ENCODE results near the gene SIRT1. TPM values are rescaled to one million over a fixed set of nuclear protein-coding genes. Genes with fewer than 3 reads are reported as not detected.
"Not testable (repeated sequence)": the region's sequence is repeated elsewhere in the genome, so short reads cannot be mapped to it uniquely, and the experiment has no call there.

The SIRT1 gene
- 10 to 100 TPM; 12.5 to 23.8 (median 20.7) TPM for total RNA-seq

GRCh38 chr10:67884313-67884841, at the start of gene SIRT1:
SIRT1 (plus strand) TSS chr10:67884656; CDS start chr10:67884722, 66 bp downstream.
- Histone ChIP-seq H3K4me1 (peaks cover 0 to 38% (median 11%) of the 10 kb centered on the region in 4 donors), H3K27me3 (no peaks in the 10 kb centered on the region), H3K27ac (peak within 1 kb of the TSS; percentile 94 to 98 (median 96)), H3K36me3 (peaks cover 0 to 25% (median 7%) of the 10 kb centered on the region in 4 donors), H3K9me3 (no peaks in the 10 kb centered on the region), H3K4me3 (peak within 1 kb of the TSS; percentile 63 to 84 (median 78))
- TF ChIP-seq POLR2A (IDR thresholded peaks at IDR 0.05): peak; percentile 93
- peak; percentile 97 to 99 (median 99) for TF ChIP-seq POLR2AphosphoS5 (IDR thresholded peaks at IDR 0.05)
- no peak for TF ChIP-seq CTCF (IDR thresholded peaks at IDR 0.05)
- TF ChIP-seq EP300 (IDR thresholded peaks at IDR 0.05; ENCODE audit: low read depth): no peak
- peak; percentile 98 for DNase-seq
- intact Hi-C loops (cut with DNase I; ENCODE audit: low total_unique reads): no loop called here
- in situ Hi-C loops (cut with MboI; ENCODE audit: low pct_ligation_motif_present in 1 of 4, low pct_unique_long_range_greater_than_20kb in 1 of 4, low sequenced_read_pairs in 3 of 4): loop anchor here in 1 of 4 donors (25.0 kb wide), 1 partner anchor 178 kb away; no protein-coding TSS in a partner anchor
- WGBS, 2 donors (ENCODE audit: low coverage in 1 of 2): 0% methylated on average over 15 of the region's 62 CpGs; no CpG with 5 or more reads in 1 of the 2 donors

GRCh38 chr10:67835541-67836394, 48.7 kb upstream of the SIRT1 start:
- not testable (repeated sequence) for DNase-seq
- 61 to 65% methylated on average over 2 to 6 of the region's 6 CpGs for WGBS, 2 donors (ENCODE audit: low coverage in 1 of 2)

GRCh38 chr10:67836488-67836887, 48.0 kb upstream of the SIRT1 start:
- Histone ChIP-seq H3K4me3 (no peak overlapping the region), H3K4me1 (no peaks in the 10 kb centered on the region), H3K27ac (no peak overlapping the region), H3K27me3 (no peaks in the 10 kb centered on the region), H3K36me3 (no peaks in the 10 kb centered on the region), H3K9me3 (no peaks in the 10 kb centered on the region)
- TF ChIP-seq POLR2A (IDR thresholded peaks at IDR 0.05) (no peak), CTCF (IDR thresholded peaks at IDR 0.05) (no peak), POLR2AphosphoS5 (IDR thresholded peaks at IDR 0.05) (no peak), EP300 (IDR thresholded peaks at IDR 0.05; ENCODE audit: low read depth) (no peak)
- WGBS, 2 donors (ENCODE audit: low coverage in 1 of 2): 39 to 49% methylated on average over 2 of the region's 2 CpGs
- DNase-seq: no peak
- intact Hi-C loops (cut with DNase I; ENCODE audit: low total_unique reads) (no loop called here), in situ Hi-C loops (cut with MboI; ENCODE audit: low pct_ligation_motif_present in 1 of 4, low pct_unique_long_range_greater_than_20kb in 1 of 4, low sequenced_read_pairs in 3 of 4) (no loop called here)

More at GRCh38 chr10:67835541-67836394, 48.7 kb upstream of the SIRT1 start:
- in situ Hi-C loops (cut with MboI; ENCODE audit: low pct_ligation_motif_present in 1 of 4, low pct_unique_long_range_greater_than_20kb in 1 of 4, low sequenced_read_pairs in 3 of 4); H3K27me3 ChIP-seq; H3K4me1 ChIP-seq; H3K36me3 ChIP-seq; H3K4me3 ChIP-seq; H3K27ac ChIP-seq; H3K9me3 ChIP-seq; intact Hi-C loops (cut with DNase I; ENCODE audit: low total_unique reads): not testable (repeated sequence)

- no peaks in the 10 kb centered on the region for H3K4me1 ChIP-seq
- H3K36me3 ChIP-seq: no peaks in the 10 kb centered on the region
- no peaks in the 10 kb centered on the region for H3K27me3 ChIP-seq
- H3K4me3 ChIP-seq: peak overlapping the region in 2 of 4 donors; percentile 6 to 19
- TF ChIP-seq POLR2A (IDR thresholded peaks at IDR 0.05) (no peak), CTCF (IDR thresholded peaks at IDR 0.05) (no peak), EP300 (IDR thresholded peaks at IDR 0.05; ENCODE audit: low read depth) (no peak), POLR2AphosphoS5 (IDR thresholded peaks at IDR 0.05) (no peak)
- WGBS, 2 donors (ENCODE audit: low coverage in 1 of 2): 71 to 83% methylated on average over 1 of the region's 1 CpG
- H3K9me3 ChIP-seq: no peaks in the 10 kb centered on the region
- no peak for DNase-seq
- in situ Hi-C loops (cut with MboI; ENCODE audit: low pct_ligation_motif_present in 1 of 4, low pct_unique_long_range_greater_than_20kb in 1 of 4, low sequenced_read_pairs in 3 of 4): no loop called here
- no peak overlapping the region for H3K27ac ChIP-seq
- intact Hi-C loops (cut with DNase I; ENCODE audit: low total_unique reads): no loop called here
Observed at GRCh38 chr10:67836972-67837371, 47.5 kb upstream of the SIRT1 start.

Data from transverse colon (tissue), 4 donors.